ENCODE results near the gene FOXF1. TPM values are rescaled to one million over a fixed set of nuclear protein-coding genes. Genes with fewer than 3 reads are reported as not detected.

The FOXF1 gene
- total RNA-seq (ENCODE audit: unreplicated experiment) = 0.69 TPM
- long read RNA-seq = 0 reads

DNA sequence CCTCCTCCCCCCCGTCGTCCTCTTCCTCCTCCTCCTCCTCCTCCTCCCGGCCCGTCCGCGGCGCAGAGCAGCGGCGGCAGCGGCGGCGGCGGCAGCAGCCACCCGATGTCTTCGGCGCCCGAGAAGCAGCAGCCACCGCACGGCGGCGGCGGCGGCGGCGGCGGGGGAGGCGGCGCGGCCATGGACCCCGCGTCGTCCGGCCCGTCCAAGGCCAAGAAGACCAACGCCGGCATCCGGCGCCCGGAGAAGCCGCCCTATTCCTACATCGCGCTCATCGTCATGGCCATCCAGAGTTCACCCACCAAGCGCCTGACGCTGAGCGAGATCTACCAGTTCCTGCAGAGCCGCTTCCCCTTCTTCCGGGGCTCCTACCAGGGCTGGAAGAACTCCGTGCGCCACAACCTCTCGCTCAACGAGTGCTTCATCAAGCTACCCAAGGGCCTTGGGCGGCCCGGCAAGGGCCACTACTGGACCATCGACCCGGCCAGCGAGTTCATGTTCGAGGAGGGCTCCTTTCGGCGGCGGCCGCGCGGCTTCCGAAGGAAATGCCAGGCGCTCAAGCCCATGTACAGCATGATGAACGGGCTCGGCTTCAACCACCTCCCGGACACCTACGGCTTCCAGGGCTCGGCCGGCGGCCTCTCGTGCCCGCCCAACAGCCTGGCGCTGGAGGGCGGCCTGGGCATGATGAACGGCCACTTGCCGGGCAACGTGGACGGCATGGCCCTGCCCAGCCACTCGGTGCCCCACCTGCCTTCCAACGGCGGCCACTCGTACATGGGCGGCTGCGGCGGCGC lies at the start of gene FOXF1:
Gene FOXF1, plus strand, starts transcription at position 63 of the 797 bp plus-strand sequence. Its CDS starts 43 bp downstream, at position 106.
- peaks cover 44% of the 10 kb centered on the region for H3K27me3 Mint-ChIP-seq (ENCODE audit: unreplicated experiment)
- H3K27ac Mint-ChIP-seq (ENCODE audit: unreplicated experiment) = no peak within 1 kb of the TSS
- DNase-seq (ENCODE audit: low spot score) = no peak
- H3K4me1 Mint-ChIP-seq (ENCODE audit: unreplicated experiment) = peaks cover 18% of the 10 kb centered on the region
- H3K36me3 Mint-ChIP-seq (ENCODE audit: low read depth, unreplicated experiment) = peaks cover 3% of the 10 kb centered on the region
- peak within 1 kb of the TSS; percentile 37 for H3K4me3 Mint-ChIP-seq (ENCODE audit: unreplicated experiment)
- no peaks in the 10 kb centered on the region for H3K9me3 Mint-ChIP-seq (ENCODE audit: unreplicated experiment)
- TF ChIP-seq, protein P1, sequence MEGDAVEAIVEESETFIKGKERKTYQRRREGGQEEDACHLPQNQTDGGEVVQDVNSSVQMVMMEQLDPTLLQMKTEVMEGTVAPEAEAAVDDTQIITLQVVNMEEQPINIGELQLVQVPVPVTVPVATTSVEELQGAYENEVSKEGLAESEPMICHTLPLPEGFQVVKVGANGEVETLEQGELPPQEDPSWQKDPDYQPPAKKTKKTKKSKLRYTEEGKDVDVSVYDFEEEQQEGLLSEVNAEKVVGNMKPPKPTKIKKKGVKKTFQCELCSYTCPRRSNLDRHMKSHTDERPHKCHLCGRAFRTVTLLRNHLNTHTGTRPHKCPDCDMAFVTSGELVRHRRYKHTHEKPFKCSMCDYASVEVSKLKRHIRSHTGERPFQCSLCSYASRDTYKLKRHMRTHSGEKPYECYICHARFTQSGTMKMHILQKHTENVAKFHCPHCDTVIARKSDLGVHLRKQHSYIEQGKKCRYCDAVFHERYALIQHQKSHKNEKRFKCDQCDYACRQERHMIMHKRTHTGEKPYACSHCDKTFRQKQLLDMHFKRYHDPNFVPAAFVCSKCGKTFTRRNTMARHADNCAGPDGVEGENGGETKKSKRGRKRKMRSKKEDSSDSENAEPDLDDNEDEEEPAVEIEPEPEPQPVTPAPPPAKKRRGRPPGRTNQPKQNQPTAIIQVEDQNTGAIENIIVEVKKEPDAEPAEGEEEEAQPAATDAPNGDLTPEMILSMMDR (IDR thresholded peaks at IDR 0.05; ENCODE audit: unreplicated experiment) = no peak

DNA sequence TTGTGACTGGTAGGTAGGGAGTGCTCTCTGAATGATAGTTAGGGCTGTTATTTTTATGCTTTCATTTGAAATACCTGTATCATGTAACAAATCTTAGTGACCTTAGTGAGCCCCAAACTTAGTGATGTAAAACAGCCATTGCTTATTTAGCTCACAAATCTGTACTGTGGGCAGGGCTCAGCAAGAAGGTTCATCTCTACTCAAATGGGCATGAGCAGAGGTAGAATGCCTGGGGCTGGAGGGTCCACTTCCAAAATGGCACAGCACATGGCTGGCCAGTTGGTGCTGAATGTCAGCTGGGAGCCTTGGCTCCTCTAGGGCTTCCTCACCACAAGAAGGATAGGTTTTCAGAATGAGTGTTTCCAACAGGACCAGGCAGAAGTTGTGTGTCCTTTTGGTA lies 49.3 kb upstream of the FOXF1 start:
- Mint-ChIP-seq H3K9me3 (ENCODE audit: unreplicated experiment) (no peaks in the 10 kb centered on the region), H3K4me3 (ENCODE audit: unreplicated experiment) (no peak overlapping the region), H3K27ac (ENCODE audit: unreplicated experiment) (no peak overlapping the region), H3K27me3 (ENCODE audit: unreplicated experiment) (peaks cover 10% of the 10 kb centered on the region), H3K36me3 (ENCODE audit: low read depth, unreplicated experiment) (peaks cover 8% of the 10 kb centered on the region), H3K4me1 (ENCODE audit: unreplicated experiment) (peaks cover 12% of the 10 kb centered on the region)
- no peak for DNase-seq (ENCODE audit: low spot score)
- TF ChIP-seq, protein P1 (IDR thresholded peaks at IDR 0.05; ENCODE audit: unreplicated experiment) = no peak

DNA sequence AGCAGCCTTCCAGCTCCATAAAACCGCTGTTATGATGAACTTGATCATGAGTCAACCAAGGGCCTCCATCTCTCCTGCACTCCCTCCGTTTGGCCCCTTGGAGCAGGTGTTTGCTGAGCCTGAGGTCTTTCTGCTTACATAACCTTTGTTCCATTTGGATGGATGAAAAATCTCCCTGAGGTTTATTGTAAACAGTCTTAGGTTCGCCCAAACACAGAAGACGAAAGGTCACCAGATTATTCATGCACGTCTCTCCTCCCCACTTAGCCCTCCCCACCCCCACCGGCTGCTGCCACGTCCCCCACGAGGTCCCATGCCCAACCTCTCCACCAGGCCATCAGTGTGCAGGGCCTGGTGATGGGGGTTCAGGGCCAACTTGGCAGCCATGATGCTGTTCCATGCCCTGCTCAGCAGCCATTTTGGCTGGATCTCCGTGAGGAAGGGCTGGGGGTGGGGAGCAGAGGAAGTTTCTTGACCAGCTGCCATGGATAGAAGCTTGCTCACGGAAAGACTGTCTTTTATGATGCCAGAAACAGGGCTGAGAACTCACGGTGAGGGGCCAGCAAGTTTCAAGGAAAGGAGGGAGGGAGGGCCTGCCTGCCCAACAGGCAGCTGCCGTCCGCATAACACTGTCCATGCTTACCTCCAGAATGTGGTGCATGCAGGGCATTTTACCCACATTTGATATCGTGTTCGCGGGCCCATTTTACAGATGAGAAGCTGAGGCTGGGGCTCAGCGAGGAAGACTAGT lies 47.8 kb upstream of the FOXF1 start:
- peaks cover 8% of the 10 kb centered on the region for H3K36me3 Mint-ChIP-seq (ENCODE audit: low read depth, unreplicated experiment)
- TF ChIP-seq, protein P1 (IDR thresholded peaks at IDR 0.05; ENCODE audit: unreplicated experiment) = no peak
- no peak overlapping the region for H3K27ac Mint-ChIP-seq (ENCODE audit: unreplicated experiment)
- H3K4me1 Mint-ChIP-seq (ENCODE audit: unreplicated experiment) = peaks cover 12% of the 10 kb centered on the region
- peaks cover 10% of the 10 kb centered on the region for H3K27me3 Mint-ChIP-seq (ENCODE audit: unreplicated experiment)
- H3K9me3 Mint-ChIP-seq (ENCODE audit: unreplicated experiment) = no peaks in the 10 kb centered on the region
- DNase-seq (ENCODE audit: low spot score) = no peak
- H3K4me3 Mint-ChIP-seq (ENCODE audit: unreplicated experiment) = no peak overlapping the region

- Mint-ChIP-seq H3K27me3 (ENCODE audit: unreplicated experiment) (peaks cover 10% of the 10 kb centered on the region), H3K4me3 (ENCODE audit: unreplicated experiment) (peak overlapping the region; percentile 53), H3K4me1 (ENCODE audit: unreplicated experiment) (peaks cover 6% of the 10 kb centered on the region), H3K36me3 (ENCODE audit: low read depth, unreplicated experiment) (peaks cover 8% of the 10 kb centered on the region), H3K9me3 (ENCODE audit: unreplicated experiment) (no peaks in the 10 kb centered on the region), H3K27ac (ENCODE audit: unreplicated experiment) (peak overlapping the region; percentile 4)
- TF ChIP-seq, protein P1 (IDR thresholded peaks at IDR 0.05; ENCODE audit: unreplicated experiment) = no peak
- no peak for DNase-seq (ENCODE audit: low spot score)
These were observed 46.3 kb upstream of the FOXF1 start for GRCh38 chr16:86464044-86464443.

Data from endothelial cell (in vitro differentiated cells).